Fibroblast of skin of scalp (primary cell): ENCODE data around the gene ZNF697.
A peak's percentile ranks its signal among the peaks of the same experiment; 100 is the strongest.

Source experiments
- DNase-seq: peaks from one replicate; pipeline ENCODE4 v3.0.0-alpha.2; 2013

The ZNF697 gene

GRCh38 chr1:119662034-119662437 lies 14.0 kb upstream of the ZNF697 start:
- no peak for DNase-seq

GRCh38 chr1:119660253-119661083 lies 12.4 kb upstream of the ZNF697 start:
- no peak for DNase-seq

GRCh38 chr1:119659628-119660027 lies 11.6 kb upstream of the ZNF697 start:
- peak; percentile 54 for DNase-seq

GRCh38 chr1:119656410-119656955 lies 8.4 kb upstream of the ZNF697 start:
- no peak for DNase-seq

GRCh38 chr1:119655154-119655553 lies 7.1 kb upstream of the ZNF697 start:
- peak; percentile 36 for DNase-seq

- peak; percentile 87 for DNase-seq
These were observed 5.7 kb upstream of the ZNF697 start for GRCh38 chr1:119653839-119654170.

GRCh38 chr1:119653135-119653838 lies 5.2 kb upstream of the ZNF697 start:
- DNase-seq = no peak

GRCh38 chr1:119652587-119652986 lies 4.5 kb upstream of the ZNF697 start:
- DNase-seq = no peak

GRCh38 chr1:119651641-119652040 lies 3.6 kb upstream of the ZNF697 start:
- DNase-seq = no peak

- no peak for DNase-seq
These were observed 3.1 kb upstream of the ZNF697 start for GRCh38 chr1:119651133-119651532.

- no peak for DNase-seq
These were observed 546 bp upstream of the ZNF697 start for GRCh38 chr1:119648620-119649004.

GRCh38 chr1:119647228-119647733 lies 785 bp downstream of the ZNF697 start:
- DNase-seq = no peak

- peak; percentile 61 for DNase-seq
These were observed 1.4 kb downstream of the ZNF697 start for GRCh38 chr1:119646521-119647227.

GRCh38 chr1:119639109-119639508 lies 9.0 kb downstream of the ZNF697 start:
- no peak for DNase-seq

- DNase-seq = no peak
These were observed 10.4 kb downstream of the ZNF697 start for GRCh38 chr1:119637710-119638109.

GRCh38 chr1:119636491-119637089 lies 11.5 kb downstream of the ZNF697 start:
- DNase-seq = no peak

GRCh38 chr1:119635811-119636390 lies 12.2 kb downstream of the ZNF697 start:
- no peak for DNase-seq

- no peak for DNase-seq
These were observed 14.1 kb downstream of the ZNF697 start for GRCh38 chr1:119634016-119634415.

GRCh38 chr1:119633575-119633974 lies 14.5 kb downstream of the ZNF697 start:
- no peak for DNase-seq

- DNase-seq = no peak
These were observed 15.2 kb downstream of the ZNF697 start for GRCh38 chr1:119632841-119633240.

- DNase-seq = no peak
These were observed 16.0 kb downstream of the ZNF697 start for GRCh38 chr1:119632103-119632490.

GRCh38 chr1:119631433-119632102 lies 16.5 kb downstream of the ZNF697 start:
- peak; percentile 81 for DNase-seq
